Loucy (cell line): Measurements from ENCODE around the gene ZBTB32.

Experiments used
- H2AFZ ChIP-seq: fragments of 200-600 bp; sonication (generic); 2 replicates; pipeline ENCODE4 v1.6.0; 2016; ENCODE audit warnings: antibody characterized with exemption, mild to moderate bottlenecking, low read length, moderate library complexity
- H3F3A ChIP-seq: fragments of 200-600 bp; 2 replicates; pipeline ENCODE4 v1.6.0; 2016; ENCODE audit warnings: antibody characterized with exemption, low read depth, mild to moderate bottlenecking
- H3K27me3 ChIP-seq: fragments of 200-600 bp; sonication (generic); 2 replicates; pipeline ENCODE4 v1.6.1; 2014; ENCODE audit warnings: low read length, mild to moderate bottlenecking; ENCODE audit not compliant: insufficient read depth, poor library complexity, severe bottlenecking
- H3K36me3 ChIP-seq: fragments of 200-600 bp; sonication (generic); 2 replicates; pipeline ENCODE4 v1.6.1; 2016; ENCODE audit warnings: low read length; ENCODE audit not compliant: insufficient read depth
- H3K4me1 ChIP-seq: fragments of 200-600 bp; sonication (generic); 2 replicates; pipeline ENCODE4 v1.5.1; 2014; ENCODE audit warnings: low read length, mild to moderate bottlenecking; ENCODE audit not compliant: insufficient read depth, poor library complexity, severe bottlenecking
- H3K4me2 ChIP-seq: fragments of 200-600 bp; sonication (generic); 2 replicates; pipeline ENCODE4 v1.6.0; 2014; ENCODE audit warnings: antibody characterized with exemption, low read length, low read depth, mild to moderate bottlenecking; ENCODE audit not compliant: poor library complexity, severe bottlenecking
- H3K4me3 ChIP-seq: fragments of 200-600 bp; sonication (generic); 2 replicates; pipeline ENCODE4 v1.5.1; 2014; ENCODE audit warnings: low read length, mild to moderate bottlenecking, mixed read lengths; ENCODE audit not compliant: poor library complexity, severe bottlenecking
- H3K79me2 ChIP-seq: fragments of 200-600 bp; sonication (generic); 2 replicates; pipeline ENCODE4 v1.6.1; 2014; ENCODE audit warnings: low read length; ENCODE audit not compliant: insufficient read depth
- H3K9ac ChIP-seq: fragments of 200-600 bp; sonication (generic); 2 replicates; pipeline ENCODE4 v1.6.0; 2014; ENCODE audit warnings: mild to moderate bottlenecking, low read depth, low read length, moderate library complexity; ENCODE audit not compliant: poor library complexity, severe bottlenecking
- H3K9me2 ChIP-seq: fragments of 200-600 bp; sonication (generic); replicated peaks from 2 replicates; pipeline ENCODE4 v1.6.1; 2016; ENCODE audit warnings: low read depth, low read length, mixed read lengths
- H3K9me3 ChIP-seq: fragments of 200-600 bp; sonication (generic); 2 replicates; pipeline ENCODE4 v1.6.1; 2014; ENCODE audit warnings: mild to moderate bottlenecking, antibody characterized with exemption, low read length, low read depth; ENCODE audit not compliant: insufficient read depth
- H4K20me1 ChIP-seq: fragments of 200-600 bp; sonication (generic); 2 replicates; pipeline ENCODE4 v1.6.0; 2014; ENCODE audit warnings: antibody characterized with exemption, low read length, mild to moderate bottlenecking; ENCODE audit not compliant: insufficient read depth, poor library complexity, severe bottlenecking
- CTCF ChIP-seq: fragments of 200-600 bp; sonication (generic); conservative IDR thresholded peaks from 2 replicates; pipeline ENCODE4 v1.5.1; 2014; ENCODE audit warnings: mild to moderate bottlenecking, antibody characterized with exemption, low read length
- EZH2phosphoT487 ChIP-seq: fragments of 200-600 bp; IDR thresholded peaks from 2 replicates; pipeline ENCODE4 v1.6.1; 2018; ENCODE audit warnings: antibody characterized with exemption, mild to moderate bottlenecking, moderate library complexity, borderline replicate concordance

Gene ZBTB32

GRCh38 chr19:35669566-35669965, 34.8 kb upstream of the ZBTB32 start:
- Histone ChIP-seq H3K9me3 (no peaks in the 10 kb centered on the region), H3F3A (no peaks in the 10 kb centered on the region), H2AFZ (no peak overlapping the region), H3K27me3 (no peaks in the 10 kb centered on the region), H3K79me2 (no peaks in the 10 kb centered on the region), H3K4me2 (no peak overlapping the region), H4K20me1 (no peaks in the 10 kb centered on the region), H3K9me2 (no peaks in the 10 kb centered on the region), H3K36me3 (no peaks in the 10 kb centered on the region), H3K9ac (no peak overlapping the region), H3K4me3 (no peak overlapping the region), H3K4me1 (no peaks in the 10 kb centered on the region)
- TF ChIP-seq EZH2phosphoT487 (no peak), CTCF (no peak)

GRCh38 chr19:35669974-35670373, 34.4 kb upstream of the ZBTB32 start:
- H3K27me3 ChIP-seq = no peaks in the 10 kb centered on the region
- no peaks in the 10 kb centered on the region for H3K4me1 ChIP-seq
- H3K79me2 ChIP-seq = no peaks in the 10 kb centered on the region
- no peak overlapping the region for H2AFZ ChIP-seq
- no peaks in the 10 kb centered on the region for H3K9me2 ChIP-seq
- no peak overlapping the region for H3K4me2 ChIP-seq
- H3K36me3 ChIP-seq = no peaks in the 10 kb centered on the region
- no peak overlapping the region for H3K4me3 ChIP-seq
- no peak overlapping the region for H3K9ac ChIP-seq
- TF ChIP-seq CTCF (no peak), EZH2phosphoT487 (no peak)
- no peaks in the 10 kb centered on the region for H4K20me1 ChIP-seq
- no peaks in the 10 kb centered on the region for H3K9me3 ChIP-seq
- no peaks in the 10 kb centered on the region for H3F3A ChIP-seq

- Histone ChIP-seq H3K9me2 (no peaks in the 10 kb centered on the region), H3K9me3 (no peaks in the 10 kb centered on the region), H3K4me2 (no peak overlapping the region), H3K27me3 (no peaks in the 10 kb centered on the region), H3K36me3 (no peaks in the 10 kb centered on the region), H3K79me2 (no peaks in the 10 kb centered on the region), H4K20me1 (no peaks in the 10 kb centered on the region), H3K9ac (no peak overlapping the region), H3K4me3 (no peak overlapping the region), H3F3A (no peaks in the 10 kb centered on the region), H2AFZ (no peak overlapping the region), H3K4me1 (no peaks in the 10 kb centered on the region)
- TF ChIP-seq EZH2phosphoT487 (no peak), CTCF (no peak)
Measured at GRCh38 chr19:35670686-35671085, 33.7 kb upstream of the ZBTB32 start.
